GM21423 (cell line): ENCODE data around the gene MAPK1.
A peak's percentile ranks its signal among the peaks of the same experiment; 100 is the strongest.
"Not testable (repeated sequence)": the region's sequence is repeated elsewhere in the genome, so short reads cannot be mapped to it uniquely, and the experiment has no call there.

Experiments used
- ATAC-seq: cut with Tn5 transposase; IDR thresholded peaks from one replicate; pipeline ENCODE4 v1.9.1; 2021; ENCODE audit warnings: mild to moderate bottlenecking, moderate library complexity; ENCODE audit not compliant: unreplicated experiment

Gene MAPK1

GRCh38 chr22:21730535-21731308, 136.7 kb downstream of the MAPK1 start:
- no peak for ATAC-seq

DNA sequence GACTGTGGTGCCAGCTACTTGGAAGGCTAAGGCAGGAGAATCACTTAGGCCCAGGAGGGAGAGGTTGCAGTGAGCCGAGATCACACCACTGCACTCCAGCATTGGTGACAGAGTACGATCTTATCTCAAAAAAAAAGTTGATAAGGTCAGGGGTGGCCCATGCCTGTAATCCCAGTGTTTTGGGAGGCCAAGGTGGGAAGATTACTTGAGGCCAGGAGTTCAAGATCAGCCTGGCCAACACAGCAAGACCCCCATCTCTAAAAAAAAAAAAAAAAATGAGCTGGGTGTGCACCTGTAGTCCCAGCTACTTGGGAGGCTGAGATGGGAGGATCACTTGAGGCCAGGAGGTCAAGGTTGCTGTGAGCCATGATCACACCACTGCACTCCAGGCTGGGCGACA, 138.3 kb downstream of the MAPK1 start:
- not testable (repeated sequence) for ATAC-seq

GRCh38 chr22:21728270-21728669, 139.2 kb downstream of the MAPK1 start:
- no peak for ATAC-seq

- no peak for ATAC-seq
Observed at GRCh38 chr22:21727768-21728167, 139.7 kb downstream of the MAPK1 start.

DNA sequence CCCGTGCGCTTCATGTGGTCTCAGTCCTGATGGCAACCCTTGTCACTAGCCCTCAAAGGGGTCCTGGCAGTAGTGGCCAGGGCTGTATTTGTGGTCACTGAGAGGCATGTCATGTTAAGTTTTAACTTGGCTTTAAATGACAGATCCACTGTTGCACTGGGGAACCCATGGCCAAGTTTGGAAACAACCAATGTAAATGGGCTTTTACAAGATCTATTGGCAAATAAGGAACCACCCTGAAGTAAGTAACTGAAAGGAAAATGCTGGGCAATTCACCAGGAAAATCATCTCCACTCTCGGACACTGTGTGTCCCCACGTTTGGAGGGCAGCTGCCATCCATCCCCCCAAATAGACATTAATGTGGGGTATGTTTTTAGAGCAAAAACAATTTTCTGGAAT, 140.3 kb downstream of the MAPK1 start:
- ATAC-seq = no peak

- no peak for ATAC-seq
Observed at GRCh38 chr22:21726650-21727049, 140.8 kb downstream of the MAPK1 start.

GRCh38 chr22:21725956-21726649, 141.3 kb downstream of the MAPK1 start:
- ATAC-seq = no peak

DNA sequence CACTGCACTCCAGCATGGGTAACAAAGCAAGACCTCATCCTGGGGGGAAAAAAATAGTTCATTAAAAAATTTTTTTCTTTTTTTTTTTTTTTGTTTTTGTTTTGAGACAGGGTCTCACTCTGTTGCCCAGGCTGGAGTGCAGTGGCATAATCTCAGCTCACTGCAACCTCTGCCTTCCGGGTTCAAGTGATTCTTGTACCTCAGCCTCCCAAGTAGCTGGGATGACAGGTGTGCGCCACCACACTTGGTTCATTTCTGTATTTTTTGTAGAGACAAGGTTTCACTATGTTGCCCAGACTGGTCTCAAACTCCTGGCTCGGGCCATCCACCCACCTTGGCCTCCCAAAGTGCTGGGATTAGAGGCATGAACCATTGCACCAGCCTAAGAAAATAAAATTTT, 142.9 kb downstream of the MAPK1 start:
- ATAC-seq = not testable (repeated sequence)

GRCh38 chr22:21721195-21721852, 146.1 kb downstream of the MAPK1 start:
- ATAC-seq = not testable (repeated sequence)

- not testable (repeated sequence) for ATAC-seq
Observed at GRCh38 chr22:21720191-21720859, 147.1 kb downstream of the MAPK1 start.

DNA sequence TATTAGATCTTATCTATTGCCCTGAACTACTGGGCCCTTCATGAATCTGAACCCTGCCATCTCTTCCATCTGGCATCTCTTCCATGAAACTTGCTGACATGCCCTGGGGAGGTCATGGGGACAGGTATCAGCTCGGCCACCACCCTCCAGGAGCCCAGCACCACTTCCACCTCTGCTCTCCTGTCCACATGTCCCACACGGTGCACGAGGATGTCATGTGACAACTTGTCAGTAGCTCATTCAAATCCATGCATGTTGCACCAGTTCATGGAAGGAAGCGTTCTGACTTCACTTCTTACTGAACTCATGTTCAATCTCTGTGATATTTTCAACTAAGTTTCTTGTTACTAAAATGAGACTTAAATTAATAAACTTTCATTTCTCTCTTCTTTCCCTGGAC, 148.4 kb downstream of the MAPK1 start:
- ATAC-seq = no peak

- ATAC-seq = no peak
Observed at GRCh38 chr22:21718499-21718898, 148.9 kb downstream of the MAPK1 start.

DNA sequence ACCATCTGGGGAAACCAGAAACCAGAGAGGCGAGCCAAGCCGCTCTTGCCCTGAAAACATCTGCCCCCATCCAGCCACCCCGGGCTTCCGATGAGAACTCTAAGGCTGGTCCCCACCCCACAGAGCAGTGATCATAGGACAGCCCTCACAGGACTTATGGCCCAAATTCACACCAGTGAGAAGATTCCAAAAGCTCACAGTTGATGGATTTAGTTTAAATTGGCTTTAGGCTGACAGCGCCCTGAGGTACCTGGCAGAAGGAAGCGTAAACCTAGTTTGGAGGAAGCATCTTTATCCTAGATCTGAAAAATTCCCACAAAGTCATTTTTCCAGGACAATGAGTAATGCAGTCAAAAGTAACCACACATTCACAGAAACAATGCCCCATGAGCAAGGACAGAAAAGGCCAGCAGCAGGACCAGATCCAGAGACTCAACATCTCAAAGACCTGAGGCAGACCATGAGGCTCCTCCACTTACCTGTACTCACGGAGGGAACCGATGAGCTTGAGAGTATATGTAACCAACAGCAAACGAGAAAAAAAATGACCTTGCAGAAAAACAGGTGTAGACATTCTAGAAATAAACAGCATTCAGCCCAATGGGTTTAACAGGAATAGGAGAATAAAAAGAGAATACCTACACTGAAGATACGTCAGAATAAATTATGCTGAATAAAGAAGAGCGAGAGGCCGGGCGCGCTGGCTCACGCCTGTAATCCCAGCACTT, 150.9 kb downstream of the MAPK1 start:
- ATAC-seq = not testable (repeated sequence)

DNA sequence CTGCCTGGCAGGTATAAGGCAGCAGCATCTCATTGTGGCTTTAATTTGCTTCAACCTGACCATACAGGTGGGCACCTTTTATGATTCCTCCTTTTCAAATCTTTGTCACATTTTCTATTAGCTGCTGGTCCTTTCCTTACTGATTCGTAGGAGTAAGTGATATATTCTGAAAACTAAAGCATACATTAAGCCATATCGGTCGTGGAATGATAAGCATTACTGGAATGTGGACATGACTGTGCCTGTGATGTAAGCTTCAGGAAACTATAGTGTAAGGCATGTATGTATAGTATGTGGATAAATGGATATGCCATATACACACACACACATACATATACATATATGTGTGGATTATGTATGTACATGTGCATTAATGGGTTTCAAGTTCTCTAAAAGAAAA, 152.7 kb downstream of the MAPK1 start:
- no peak for ATAC-seq

- ATAC-seq = no peak
Observed at GRCh38 chr22:21714059-21714770, 153.2 kb downstream of the MAPK1 start.

DNA sequence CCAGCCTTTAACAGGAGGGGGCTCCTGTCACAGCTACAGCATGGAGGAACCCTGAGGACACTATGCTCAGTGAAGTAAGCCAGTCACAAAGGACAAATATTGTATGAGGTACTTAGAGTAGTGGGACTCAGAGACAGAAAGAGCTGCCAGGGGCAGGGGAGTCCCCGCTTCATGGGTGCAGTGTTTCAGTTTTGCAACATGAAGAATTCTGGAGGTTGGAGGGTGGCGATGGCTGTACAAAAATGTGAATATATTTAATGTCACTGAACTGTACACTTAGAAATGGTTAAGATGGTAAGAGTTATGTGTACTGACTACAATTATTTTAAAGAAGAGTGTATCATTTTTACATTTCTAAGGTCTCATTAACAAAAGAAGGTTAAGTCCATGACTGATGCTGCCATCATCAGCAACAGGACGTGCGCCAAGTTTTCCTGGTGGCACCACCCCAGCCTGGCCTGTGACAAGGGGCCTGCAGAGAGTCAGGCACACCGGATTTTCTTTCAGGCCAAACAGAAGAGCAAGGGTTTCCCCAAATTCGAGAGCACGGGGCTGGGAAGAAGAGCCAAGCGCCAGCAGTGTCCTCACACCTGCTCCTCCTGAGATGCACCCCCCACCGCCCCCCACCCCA, 153.9 kb downstream of the MAPK1 start:
- peak; percentile 16 for ATAC-seq

DNA sequence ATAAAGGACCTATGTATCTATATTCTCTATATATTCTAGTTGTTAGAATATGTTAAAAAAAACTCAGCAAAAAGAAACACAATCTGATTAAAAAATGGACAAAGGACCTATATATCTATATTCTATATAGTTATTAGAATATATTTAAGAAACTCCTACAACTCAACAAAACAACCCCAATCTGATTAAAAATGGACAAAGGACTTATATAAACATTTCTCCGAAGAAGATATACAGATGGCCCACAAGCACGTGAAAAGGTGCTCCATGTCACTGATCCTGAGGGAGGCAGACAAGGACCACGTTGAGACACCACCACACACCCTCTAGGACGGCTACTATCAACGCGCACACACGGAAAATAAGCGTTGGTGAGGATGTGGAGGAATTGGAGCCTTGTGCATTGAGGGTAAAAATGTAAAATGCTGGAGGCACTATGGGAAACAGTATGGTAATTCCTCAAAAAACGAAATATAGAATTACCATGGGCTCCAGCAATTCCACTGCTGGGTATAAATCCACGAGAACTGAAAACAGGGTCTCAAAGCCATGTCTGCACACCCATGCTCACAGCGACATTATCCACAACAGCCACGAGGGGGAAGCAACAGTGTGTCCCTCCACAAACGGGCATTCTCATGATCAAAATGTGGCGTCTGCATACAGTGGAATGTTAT, 154.6 kb downstream of the MAPK1 start:
- ATAC-seq = peak; percentile 51

GRCh38 chr22:21711851-21712250, 155.6 kb downstream of the MAPK1 start:
- no peak for ATAC-seq

- ATAC-seq = no peak
Observed at GRCh38 chr22:21710156-21710555, 157.3 kb downstream of the MAPK1 start.
